ENCODE measurements around the gene NDUFS3.

NDUFS3 gene

GRCh38 chr11:47589977-47590861 is 11.3 kb downstream of the NDUFS3 start:
- Mint-ChIP-seq H3K36me3 (no peaks in the 10 kb centered on the region), H3K9me3 (no peaks in the 10 kb centered on the region), H3K4me3 (no peak overlapping the region), H3K27me3 (peaks cover 16% of the 10 kb centered on the region), H3K4me1 (no peaks in the 10 kb centered on the region), H3K27ac (no peak overlapping the region)
- ATAC-seq (ENCODE audit: low read depth) (no peak), DNase-seq (ENCODE audit: low spot score in 2 of 2) (no peak)

- Mint-ChIP-seq H3K36me3 (no peaks in the 10 kb centered on the region), H3K4me1 (no peaks in the 10 kb centered on the region), H3K9me3 (no peaks in the 10 kb centered on the region), H3K4me3 (no peak overlapping the region), H3K27ac (no peak overlapping the region), H3K27me3 (peaks cover 22% of the 10 kb centered on the region)
- no peak for DNase-seq (ENCODE audit: low spot score in 2 of 2)
- no peak for ATAC-seq (ENCODE audit: low read depth)
These were observed 12.9 kb downstream of the NDUFS3 start for GRCh38 chr11:47591764-47592163.

DNA sequence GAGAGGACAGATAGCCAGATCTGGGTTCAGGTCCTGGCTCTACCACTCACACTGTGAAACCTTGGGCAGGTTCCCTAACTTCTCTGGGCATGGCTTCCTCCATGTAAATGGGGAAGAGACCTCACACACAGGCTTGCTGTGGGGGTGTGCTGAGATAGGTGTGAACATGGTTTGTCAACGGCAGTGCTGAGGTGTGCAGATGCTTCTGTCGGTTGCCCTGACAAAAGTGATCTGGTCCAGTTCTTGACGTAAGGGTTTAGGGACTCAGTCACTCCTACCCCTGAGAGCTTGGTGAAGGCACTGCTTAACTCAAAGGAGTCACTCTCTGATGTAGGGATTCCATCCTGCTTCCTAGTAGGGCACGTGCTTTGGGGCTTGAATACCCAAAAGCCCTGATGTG is 13.4 kb downstream of the NDUFS3 start:
- DNase-seq (ENCODE audit: low spot score in 2 of 2) (no peak), ATAC-seq (ENCODE audit: low read depth) (no peak)
- Mint-ChIP-seq H3K4me3 (no peak overlapping the region), H3K9me3 (no peaks in the 10 kb centered on the region), H3K36me3 (no peaks in the 10 kb centered on the region), H3K27ac (no peak overlapping the region), H3K4me1 (no peaks in the 10 kb centered on the region), H3K27me3 (peaks cover 22% of the 10 kb centered on the region)

GRCh38 chr11:47592970-47593369 is 14.1 kb downstream of the NDUFS3 start:
- Mint-ChIP-seq H3K4me3 (no peak overlapping the region), H3K27ac (no peak overlapping the region), H3K36me3 (no peaks in the 10 kb centered on the region), H3K4me1 (no peaks in the 10 kb centered on the region), H3K9me3 (no peaks in the 10 kb centered on the region), H3K27me3 (peaks cover 22% of the 10 kb centered on the region)
- ATAC-seq (ENCODE audit: low read depth) (no peak), DNase-seq (ENCODE audit: low spot score in 2 of 2) (no peak)

- Mint-ChIP-seq H3K4me1 (no peaks in the 10 kb centered on the region), H3K27ac (no peak overlapping the region), H3K4me3 (no peak overlapping the region), H3K27me3 (peaks cover 24% of the 10 kb centered on the region), H3K9me3 (no peaks in the 10 kb centered on the region), H3K36me3 (peaks cover 2% of the 10 kb centered on the region)
- ATAC-seq (ENCODE audit: low read depth) (no peak), DNase-seq (ENCODE audit: low spot score in 2 of 2) (no peak)
These were observed 14.6 kb downstream of the NDUFS3 start for GRCh38 chr11:47593492-47593933.

DNA sequence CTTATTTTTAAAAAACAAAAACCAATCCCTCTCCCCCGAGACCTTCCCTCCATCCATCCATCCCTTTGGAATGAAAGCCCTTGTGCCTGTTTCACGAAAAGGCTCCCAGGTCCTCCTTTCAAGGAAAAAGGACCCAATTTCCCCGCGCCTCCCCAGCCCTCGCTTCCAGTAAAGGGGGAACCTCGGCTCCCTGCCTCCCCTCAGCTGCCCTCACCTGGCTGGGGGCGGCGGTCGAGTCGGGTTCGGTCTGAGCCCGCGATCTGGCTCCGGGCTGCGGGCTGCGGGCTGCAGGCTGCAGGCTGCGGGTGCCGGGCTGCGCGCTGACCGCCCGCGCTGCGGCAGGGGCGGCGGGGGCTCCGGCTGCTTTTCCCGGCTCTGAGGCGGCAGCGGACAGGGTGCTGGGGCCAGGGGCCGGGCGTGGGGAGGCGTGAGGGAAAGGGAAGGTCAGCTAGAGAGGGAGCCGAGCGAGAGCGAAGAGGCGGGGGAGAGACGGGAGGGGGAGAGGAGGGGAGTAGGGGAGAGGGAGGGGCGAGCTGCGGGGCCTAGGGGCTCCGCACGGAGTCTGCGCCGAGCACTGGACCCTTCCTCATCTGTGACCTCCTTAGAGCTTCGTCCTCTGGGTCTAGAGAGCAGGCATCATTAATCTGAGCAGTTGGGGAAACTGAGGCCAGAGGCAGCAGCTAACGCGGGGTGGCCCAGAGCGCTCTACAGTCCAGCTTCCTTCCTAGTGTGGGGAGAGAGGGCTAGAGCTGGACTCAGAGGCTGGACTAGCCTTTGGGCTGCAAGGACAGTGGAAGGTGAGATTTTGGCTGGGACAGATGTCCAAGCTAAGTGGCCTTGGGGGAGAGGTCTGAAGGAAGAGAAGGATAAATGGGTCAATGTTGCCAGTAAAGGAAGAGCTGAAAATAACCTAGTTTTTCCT is 15.3 kb downstream of the NDUFS3 start, which contains the start of gene C1QTNF4:
TSS of gene C1QTNF4 (minus strand) at position 478 of the 922 bp plus-strand sequence. CDS start 3,601 bp downstream, outside the sequence.
- H3K36me3 Mint-ChIP-seq: peaks cover 2% of the 10 kb centered on the region
- H3K27me3 Mint-ChIP-seq: peaks cover 24% of the 10 kb centered on the region
- H3K4me3 Mint-ChIP-seq: no peak within 1 kb of the TSS

GRCh38 chr11:47595029-47595428 is 16.2 kb downstream of the NDUFS3 start:
- ATAC-seq (ENCODE audit: low read depth): no peak
- no peak overlapping the region for H3K4me3 Mint-ChIP-seq
- H3K9me3 Mint-ChIP-seq: no peaks in the 10 kb centered on the region
- H3K4me1 Mint-ChIP-seq: no peaks in the 10 kb centered on the region
- no peak for DNase-seq (ENCODE audit: low spot score in 2 of 2)
- peaks cover 2% of the 10 kb centered on the region for H3K36me3 Mint-ChIP-seq
- no peak overlapping the region for H3K27ac Mint-ChIP-seq
- H3K27me3 Mint-ChIP-seq: peaks cover 24% of the 10 kb centered on the region

More for the DNA sequence above, 15.3 kb downstream of the NDUFS3 start, which contains the start of gene C1QTNF4:
- Mint-ChIP-seq H3K27ac (no peak within 1 kb of the TSS), H3K9me3 (no peaks in the 10 kb centered on the region), H3K4me1 (no peaks in the 10 kb centered on the region)
- ATAC-seq (ENCODE audit: low read depth) (no peak), DNase-seq (ENCODE audit: low spot score in 2 of 2) (no peak)

GRCh38 chr11:47595967-47596366 is 17.1 kb downstream of the NDUFS3 start:
- H3K36me3 Mint-ChIP-seq: peaks cover 2% of the 10 kb centered on the region
- H3K27me3 Mint-ChIP-seq: peaks cover 24% of the 10 kb centered on the region
- no peaks in the 10 kb centered on the region for H3K4me1 Mint-ChIP-seq
- H3K9me3 Mint-ChIP-seq: no peaks in the 10 kb centered on the region
- ATAC-seq (ENCODE audit: low read depth) (no peak), DNase-seq (ENCODE audit: low spot score in 2 of 2) (no peak)
- H3K4me3 Mint-ChIP-seq: no peak overlapping the region
- no peak overlapping the region for H3K27ac Mint-ChIP-seq

DNA sequence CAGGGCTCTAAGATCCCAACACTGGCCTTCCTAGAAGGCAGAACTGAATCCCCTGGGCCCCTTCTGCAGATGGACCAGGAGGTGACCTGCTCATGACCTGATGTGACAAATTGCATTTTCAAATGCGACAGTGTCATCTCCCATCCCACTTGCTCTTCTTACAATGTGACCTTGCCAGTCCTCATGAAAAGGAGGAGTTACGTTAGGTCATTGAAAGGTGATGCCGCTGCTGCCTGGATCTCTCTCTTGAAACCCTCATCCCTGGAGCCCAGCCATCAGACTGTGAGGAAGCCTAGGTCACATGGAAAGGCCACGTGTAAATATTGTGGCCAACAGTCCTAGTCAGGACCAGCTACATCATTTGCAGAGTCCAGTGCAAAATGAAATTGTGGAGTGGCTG is 21.0 kb downstream of the NDUFS3 start:
- peaks cover 7% of the 10 kb centered on the region for H3K27me3 Mint-ChIP-seq
- H3K4me3 Mint-ChIP-seq: no peak overlapping the region
- H3K36me3 Mint-ChIP-seq: peaks cover 2% of the 10 kb centered on the region
- H3K9me3 Mint-ChIP-seq: no peaks in the 10 kb centered on the region
- H3K27ac Mint-ChIP-seq: no peak overlapping the region
- H3K4me1 Mint-ChIP-seq: no peaks in the 10 kb centered on the region
- no peak for ATAC-seq (ENCODE audit: low read depth)
- no peak for DNase-seq (ENCODE audit: low spot score in 2 of 2)

DNA sequence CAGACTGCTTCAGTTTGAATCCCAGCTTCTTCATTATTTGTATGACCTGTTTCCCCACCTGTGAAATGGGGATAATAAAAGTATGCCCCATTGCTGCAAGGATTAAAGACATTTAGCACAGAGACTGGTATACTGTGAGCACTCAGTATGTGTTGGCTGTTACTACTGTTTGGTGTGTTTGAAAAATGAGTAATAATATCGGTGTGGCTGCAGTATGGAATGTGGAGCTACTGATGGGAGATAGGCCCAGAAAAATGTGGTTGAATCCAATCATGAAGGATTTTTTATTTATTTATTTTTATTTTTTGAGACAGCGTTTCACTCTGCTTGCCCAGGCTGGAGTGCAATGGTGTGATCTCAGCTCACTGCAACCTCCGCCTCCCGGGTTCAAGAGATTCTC is 24.4 kb downstream of the NDUFS3 start:
- Mint-ChIP-seq H3K27ac (no peak overlapping the region), H3K4me1 (peaks cover 2% of the 10 kb centered on the region), H3K27me3 (peaks cover under 1% of the 10 kb centered on the region), H3K9me3 (no peaks in the 10 kb centered on the region), H3K36me3 (peaks cover 9% of the 10 kb centered on the region), H3K4me3 (no peak overlapping the region)
- no peak for DNase-seq (ENCODE audit: low spot score in 2 of 2)
- no peak for ATAC-seq (ENCODE audit: low read depth)

DNA sequence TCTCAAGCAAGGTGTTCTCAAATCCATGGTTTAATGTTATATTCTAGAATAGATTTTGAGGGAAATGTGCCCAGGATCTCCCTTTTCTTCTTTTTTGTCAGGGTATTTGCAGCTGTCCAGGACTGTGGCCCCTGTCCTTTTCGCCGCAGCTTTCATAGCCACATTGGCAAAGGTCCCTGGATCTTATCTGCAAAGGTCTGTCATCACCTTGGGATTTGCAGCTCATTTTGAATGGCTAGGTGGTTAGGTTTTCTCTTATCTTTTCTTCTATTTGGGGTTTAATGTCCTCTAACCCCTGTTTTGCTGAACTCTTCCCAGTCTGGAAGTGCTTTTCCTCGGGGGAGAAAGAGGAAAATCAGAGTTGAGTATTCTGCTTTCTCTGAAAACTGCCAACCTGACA is 27.0 kb downstream of the NDUFS3 start:
- Mint-ChIP-seq H3K27ac (no peak overlapping the region), H3K4me1 (peaks cover 4% of the 10 kb centered on the region), H3K4me3 (no peak overlapping the region), H3K36me3 (peaks cover 9% of the 10 kb centered on the region), H3K9me3 (no peaks in the 10 kb centered on the region), H3K27me3 (no peaks in the 10 kb centered on the region)
- ATAC-seq (ENCODE audit: low read depth) (no peak), DNase-seq (ENCODE audit: low spot score in 2 of 2) (no peak)

DNA sequence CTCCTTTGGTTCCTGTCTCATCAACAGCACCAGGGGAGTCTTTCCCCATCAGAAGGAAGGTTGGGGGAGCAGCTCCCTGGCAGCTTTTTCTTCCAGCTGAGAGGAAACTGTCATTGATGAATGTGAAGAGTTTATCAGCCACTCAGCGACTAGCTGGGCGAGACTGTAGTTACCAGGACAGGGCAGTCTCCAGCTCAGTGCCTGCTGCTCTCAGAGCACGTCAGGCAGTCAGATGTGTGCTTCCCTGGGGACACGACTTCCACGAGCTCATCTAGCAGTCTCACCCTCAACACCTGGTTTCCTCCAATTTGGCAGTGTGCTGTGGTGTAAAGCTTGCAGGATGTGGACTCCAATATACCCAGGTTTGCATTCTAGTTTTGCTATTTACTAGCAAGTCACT is 27.9 kb downstream of the NDUFS3 start:
- Mint-ChIP-seq H3K4me1 (peaks cover 12% of the 10 kb centered on the region), H3K27ac (no peak overlapping the region), H3K4me3 (no peak overlapping the region), H3K9me3 (no peaks in the 10 kb centered on the region), H3K27me3 (no peaks in the 10 kb centered on the region), H3K36me3 (peaks cover 9% of the 10 kb centered on the region)
- ATAC-seq (ENCODE audit: low read depth) (no peak), DNase-seq (ENCODE audit: low spot score in 2 of 2) (no peak)

DNA sequence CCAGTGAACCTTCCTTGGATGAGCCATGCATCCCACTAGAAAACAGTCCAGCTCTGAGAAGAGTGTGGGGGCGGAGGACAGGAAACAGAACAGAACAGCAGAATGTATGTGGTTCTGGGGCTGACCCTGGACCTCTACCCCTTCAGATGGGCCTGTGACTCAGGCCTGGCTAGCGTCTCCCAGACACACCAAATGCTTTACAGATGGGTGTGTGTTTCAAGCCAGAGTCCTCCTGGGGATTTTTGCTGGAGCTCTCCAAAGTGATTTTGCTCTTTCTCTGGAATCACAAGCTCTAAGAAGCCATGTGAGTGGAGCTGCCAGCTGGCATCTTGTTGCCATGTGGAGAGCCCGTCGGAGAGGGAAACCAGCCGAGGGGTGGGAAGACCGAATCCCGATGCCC is 28.5 kb downstream of the NDUFS3 start:
- no peaks in the 10 kb centered on the region for H3K9me3 Mint-ChIP-seq
- no peak overlapping the region for H3K27ac Mint-ChIP-seq
- DNase-seq (ENCODE audit: low spot score in 2 of 2) (no peak), ATAC-seq (ENCODE audit: low read depth) (no peak)
- H3K27me3 Mint-ChIP-seq: no peaks in the 10 kb centered on the region
- H3K4me1 Mint-ChIP-seq: peaks cover 13% of the 10 kb centered on the region
- peaks cover 9% of the 10 kb centered on the region for H3K36me3 Mint-ChIP-seq
- no peak overlapping the region for H3K4me3 Mint-ChIP-seq

DNA sequence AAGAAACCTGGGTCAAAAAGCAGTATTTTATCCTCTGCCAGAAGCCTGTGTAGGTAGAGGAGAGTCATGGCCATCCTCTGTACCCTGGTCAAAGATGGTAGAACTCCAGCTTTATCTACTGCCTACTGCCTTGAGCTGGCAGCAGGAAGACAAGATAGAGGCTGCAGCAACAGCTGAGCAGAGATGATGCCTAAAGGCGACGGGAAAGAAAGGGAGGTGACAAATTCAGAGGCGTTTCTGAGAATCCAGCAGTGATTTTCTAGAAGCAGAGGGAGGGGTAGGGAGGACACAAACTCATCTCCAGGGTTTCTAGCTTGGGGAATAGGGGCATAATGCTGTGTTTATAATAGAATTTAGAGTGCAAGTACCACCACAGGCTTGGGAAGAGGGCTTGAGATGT is 30.8 kb downstream of the NDUFS3 start:
- Mint-ChIP-seq H3K27me3 (no peaks in the 10 kb centered on the region), H3K9me3 (no peaks in the 10 kb centered on the region), H3K4me3 (no peak overlapping the region), H3K4me1 (peaks cover 13% of the 10 kb centered on the region), H3K36me3 (peaks cover 9% of the 10 kb centered on the region), H3K27ac (no peak overlapping the region)
- no peak for ATAC-seq (ENCODE audit: low read depth)
- DNase-seq (ENCODE audit: low spot score in 2 of 2): no peak

All from memory B cell (primary cell).